Measurements from ENCODE around the gene MYL10. TPM values are rescaled to one million over a fixed set of nuclear protein-coding genes. Genes with fewer than 3 reads are reported as not detected.
"Not testable (repeated sequence)": the region's sequence is repeated elsewhere in the genome, so short reads cannot be mapped to it uniquely, and the experiment has no call there.

Gene MYL10
- total and polyA plus RNA-seq, 2 experiments from 2014 or later, result 0.23 to 1.2 TPM

DNA sequence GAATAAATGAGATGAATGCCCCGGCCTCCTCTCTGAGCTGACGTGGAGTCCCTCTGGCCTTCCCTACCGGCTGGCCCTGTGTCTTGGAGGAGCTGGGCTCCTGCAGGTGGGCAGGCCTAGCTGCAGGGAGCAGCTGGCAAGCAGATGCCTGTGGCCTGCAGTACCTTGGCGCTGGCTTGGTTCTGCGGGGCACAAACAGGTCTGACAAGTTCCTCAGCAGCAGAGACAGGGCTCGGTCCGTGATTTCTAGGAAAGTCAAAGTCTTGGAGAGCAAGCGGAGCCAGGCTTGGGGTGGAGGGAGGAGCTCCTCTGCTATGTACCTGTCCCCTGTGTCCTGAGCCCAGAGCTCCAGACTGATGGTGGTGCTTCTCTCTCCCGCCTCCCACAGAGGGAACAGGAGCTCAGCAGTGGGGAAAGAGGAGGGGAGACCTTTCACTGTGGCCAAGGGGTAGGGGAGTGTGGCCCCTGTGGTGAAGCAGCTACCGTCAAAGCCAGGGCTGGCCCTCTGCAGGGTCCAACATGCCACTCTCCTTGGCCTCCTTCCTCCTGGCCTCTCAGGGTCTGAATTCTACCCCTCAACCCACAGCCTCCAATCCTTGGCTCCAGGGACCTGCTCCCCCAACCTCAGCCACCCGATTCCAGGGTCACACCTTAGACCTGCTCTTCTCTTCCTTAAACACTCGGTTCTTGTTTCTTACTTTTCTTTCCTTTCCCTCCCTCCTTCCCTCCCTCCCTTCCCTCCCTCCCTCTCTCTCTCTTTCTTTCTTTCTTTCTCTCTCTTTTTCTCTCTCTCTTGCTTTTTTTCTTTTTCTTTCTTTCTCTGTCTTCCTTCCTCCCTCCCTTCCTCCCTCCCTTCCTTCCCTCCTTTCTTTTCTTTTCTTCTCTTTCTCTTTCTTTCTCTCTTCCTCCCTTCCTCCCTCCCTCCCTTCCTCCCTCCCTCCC lies 20.1 kb downstream of the MYL10 start:
- Histone ChIP-seq H3K4me3 (no peak overlapping the region), H3K79me2 (no peaks in the 10 kb centered on the region), H2AFZ (no peak overlapping the region), H3K27ac (no peak overlapping the region), H3K9me3 (ENCODE audit: low read depth) (no peaks in the 10 kb centered on the region), H3K36me3 (replicated peaks; ENCODE audit: insufficient read depth, low read depth) (no peaks in the 10 kb centered on the region), H3K4me2 (no peak overlapping the region), H3K27me3 (no peaks in the 10 kb centered on the region), H3K4me1 (ENCODE audit: insufficient read depth) (peaks cover 9% of the 10 kb centered on the region), H3K9me2 (replicated peaks; ENCODE audit: insufficient read depth) (no peaks in the 10 kb centered on the region), H4K20me1 (ENCODE audit: insufficient read depth, poor library complexity, severe bottlenecking) (no peaks in the 10 kb centered on the region)
- TF ChIP-seq EZH2 (IDR thresholded peaks at IDR 0.05; ENCODE audit: borderline replicate concordance), result no peak
- no peak for TF ChIP-seq EZH2phosphoT487 (IDR thresholded peaks at IDR 0.05; ENCODE audit: low read depth, severe bottlenecking, unreplicated experiment)
- TF ChIP-seq, protein P1, sequence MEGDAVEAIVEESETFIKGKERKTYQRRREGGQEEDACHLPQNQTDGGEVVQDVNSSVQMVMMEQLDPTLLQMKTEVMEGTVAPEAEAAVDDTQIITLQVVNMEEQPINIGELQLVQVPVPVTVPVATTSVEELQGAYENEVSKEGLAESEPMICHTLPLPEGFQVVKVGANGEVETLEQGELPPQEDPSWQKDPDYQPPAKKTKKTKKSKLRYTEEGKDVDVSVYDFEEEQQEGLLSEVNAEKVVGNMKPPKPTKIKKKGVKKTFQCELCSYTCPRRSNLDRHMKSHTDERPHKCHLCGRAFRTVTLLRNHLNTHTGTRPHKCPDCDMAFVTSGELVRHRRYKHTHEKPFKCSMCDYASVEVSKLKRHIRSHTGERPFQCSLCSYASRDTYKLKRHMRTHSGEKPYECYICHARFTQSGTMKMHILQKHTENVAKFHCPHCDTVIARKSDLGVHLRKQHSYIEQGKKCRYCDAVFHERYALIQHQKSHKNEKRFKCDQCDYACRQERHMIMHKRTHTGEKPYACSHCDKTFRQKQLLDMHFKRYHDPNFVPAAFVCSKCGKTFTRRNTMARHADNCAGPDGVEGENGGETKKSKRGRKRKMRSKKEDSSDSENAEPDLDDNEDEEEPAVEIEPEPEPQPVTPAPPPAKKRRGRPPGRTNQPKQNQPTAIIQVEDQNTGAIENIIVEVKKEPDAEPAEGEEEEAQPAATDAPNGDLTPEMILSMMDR (IDR thresholded peaks at IDR 0.05; ENCODE audit: poor library complexity), result no peak
- DNase-seq (ENCODE audit: low spot score), result peak; percentile 66
- WGBS (ENCODE audit: low lambda C conversion rate, missing lambda C conversion rate), result 59% methylated on average over 10 of the region's 12 CpGs

GRCh38 chr7:101606498-101606923 lies 22.6 kb downstream of the MYL10 start:
- 54% methylated on average over 2 of the region's 2 CpGs for WGBS (ENCODE audit: low lambda C conversion rate, missing lambda C conversion rate)
- no peak for TF ChIP-seq EZH2 (IDR thresholded peaks at IDR 0.05; ENCODE audit: borderline replicate concordance)
- no peak for TF ChIP-seq EZH2phosphoT487 (IDR thresholded peaks at IDR 0.05; ENCODE audit: low read depth, severe bottlenecking, unreplicated experiment)
- TF ChIP-seq, protein P1 (IDR thresholded peaks at IDR 0.05; ENCODE audit: poor library complexity), result no peak
- peaks cover 17% of the 10 kb centered on the region for H3K4me1 ChIP-seq (ENCODE audit: insufficient read depth)

GRCh38 chr7:101605611-101606497 lies 23.2 kb downstream of the MYL10 start:
- H3K4me1 ChIP-seq (ENCODE audit: insufficient read depth), result peaks cover 17% of the 10 kb centered on the region
- TF ChIP-seq, protein P1 (IDR thresholded peaks at IDR 0.05; ENCODE audit: poor library complexity), result no peak
- TF ChIP-seq EZH2 (IDR thresholded peaks at IDR 0.05; ENCODE audit: borderline replicate concordance) (no peak), EZH2phosphoT487 (IDR thresholded peaks at IDR 0.05; ENCODE audit: low read depth, severe bottlenecking, unreplicated experiment) (no peak)
- WGBS (ENCODE audit: low lambda C conversion rate, missing lambda C conversion rate), result 65% methylated on average over 26 of the region's 26 CpGs
- H3K4me3 ChIP-seq, result no peak overlapping the region
- no peak for DNase-seq (ENCODE audit: low spot score)
- H3K9me2 ChIP-seq (replicated peaks; ENCODE audit: insufficient read depth), result no peaks in the 10 kb centered on the region
- H3K79me2 ChIP-seq, result no peaks in the 10 kb centered on the region
- no peaks in the 10 kb centered on the region for H3K9me3 ChIP-seq (ENCODE audit: low read depth)
- no peaks in the 10 kb centered on the region for H4K20me1 ChIP-seq (ENCODE audit: insufficient read depth, poor library complexity, severe bottlenecking)
- no peaks in the 10 kb centered on the region for H3K36me3 ChIP-seq (replicated peaks; ENCODE audit: insufficient read depth, low read depth)
- no peak overlapping the region for H2AFZ ChIP-seq
- H3K27me3 ChIP-seq, result no peaks in the 10 kb centered on the region
- H3K27ac ChIP-seq, result peak overlapping the region; percentile 40
- H3K4me2 ChIP-seq, result no peak overlapping the region

More at GRCh38 chr7:101606498-101606923, 22.6 kb downstream of the MYL10 start:
- no peaks in the 10 kb centered on the region for H3K9me2 ChIP-seq (replicated peaks; ENCODE audit: insufficient read depth)
- H4K20me1 ChIP-seq (ENCODE audit: insufficient read depth, poor library complexity, severe bottlenecking), result no peaks in the 10 kb centered on the region
- no peaks in the 10 kb centered on the region for H3K36me3 ChIP-seq (replicated peaks; ENCODE audit: insufficient read depth, low read depth)
- no peak overlapping the region for H2AFZ ChIP-seq
- no peaks in the 10 kb centered on the region for H3K9me3 ChIP-seq (ENCODE audit: low read depth)
- H3K4me2 ChIP-seq, result no peak overlapping the region
- H3K4me3 ChIP-seq, result no peak overlapping the region
- no peaks in the 10 kb centered on the region for H3K27me3 ChIP-seq
- DNase-seq (ENCODE audit: low spot score), result no peak
- no peaks in the 10 kb centered on the region for H3K79me2 ChIP-seq
- H3K27ac ChIP-seq, result peak overlapping the region; percentile 27

GRCh38 chr7:101604934-101605332 lies 24.2 kb downstream of the MYL10 start:
- Histone ChIP-seq H3K4me1 (ENCODE audit: insufficient read depth) (peaks cover 17% of the 10 kb centered on the region), H3K27ac (peak overlapping the region; percentile 40)
- not testable (repeated sequence) for H2AFZ ChIP-seq; H3K4me2 ChIP-seq; DNase-seq (ENCODE audit: low spot score); H3K27me3 ChIP-seq; H3K4me3 ChIP-seq; H3K9me3 ChIP-seq (ENCODE audit: low read depth); H3K9me2 ChIP-seq (replicated peaks; ENCODE audit: insufficient read depth); H3K36me3 ChIP-seq (replicated peaks; ENCODE audit: insufficient read depth, low read depth); H3K79me2 ChIP-seq; H4K20me1 ChIP-seq (ENCODE audit: insufficient read depth, poor library complexity, severe bottlenecking)
- 95% methylated on average over 2 of the region's 2 CpGs for WGBS (ENCODE audit: low lambda C conversion rate, missing lambda C conversion rate)
